DMS 273 (cell line): Measurements from ENCODE around the gene UNC5C.

Source experiments
- DNase-seq: peaks from one replicate; lab custom pipeline; 2025; ENCODE audit not compliant: unreplicated experiment; lab: John Stamatoyannopoulos, UW

Gene UNC5C

GRCh38 chr4:95409750-95410149, 139.0 kb downstream of the UNC5C start:
- DNase-seq, result no peak

- no peak for DNase-seq
Measured at GRCh38 chr4:95409127-95409526, 139.6 kb downstream of the UNC5C start.

- DNase-seq, result no peak
Measured at GRCh38 chr4:95402299-95402698, 146.5 kb downstream of the UNC5C start.

- no peak for DNase-seq
Measured at GRCh38 chr4:95398217-95398616, 150.6 kb downstream of the UNC5C start.

- DNase-seq, result no peak
Measured at GRCh38 chr4:95394752-95395306, 153.9 kb downstream of the UNC5C start.

- no peak for DNase-seq
Measured at GRCh38 chr4:95393821-95394220, 155.0 kb downstream of the UNC5C start.

GRCh38 chr4:95388911-95389310, 159.9 kb downstream of the UNC5C start:
- DNase-seq, result no peak

- DNase-seq, result no peak
Measured at GRCh38 chr4:95387719-95388118, 161.1 kb downstream of the UNC5C start.

GRCh38 chr4:95386410-95386809, 162.4 kb downstream of the UNC5C start:
- peak; percentile 66 for DNase-seq

- no peak for DNase-seq
Measured at GRCh38 chr4:95381843-95382580, 166.8 kb downstream of the UNC5C start.

- DNase-seq, result no peak
Measured at GRCh38 chr4:95379633-95380032, 169.1 kb downstream of the UNC5C start.

GRCh38 chr4:95377366-95377900, 171.3 kb downstream of the UNC5C start:
- no peak for DNase-seq

- DNase-seq, result no peak
Measured at GRCh38 chr4:95371476-95372224, 177.1 kb downstream of the UNC5C start.

GRCh38 chr4:95367824-95368223, 180.9 kb downstream of the UNC5C start:
- DNase-seq, result no peak

GRCh38 chr4:95363966-95364365, 184.8 kb downstream of the UNC5C start:
- no peak for DNase-seq

- DNase-seq, result peak; percentile 21
Measured at GRCh38 chr4:95363559-95363925, 185.2 kb downstream of the UNC5C start.

- peak; percentile 75 for DNase-seq
Measured at GRCh38 chr4:95362906-95363558, 185.7 kb downstream of the UNC5C start.

- DNase-seq, result no peak
Measured at GRCh38 chr4:95362066-95362465, 186.7 kb downstream of the UNC5C start.

- DNase-seq, result no peak
Measured at GRCh38 chr4:95361696-95361965, 187.1 kb downstream of the UNC5C start.

- DNase-seq, result no peak
Measured at GRCh38 chr4:95360906-95361695, 187.7 kb downstream of the UNC5C start.
